HCT116 (cell line): Measurements from ENCODE around the gene GPR39.

Experiments
- CEBPB ChIP-seq: IDR thresholded peaks from 2 replicates; pipeline ENCODE4 v1.6.1; 2012; ENCODE audit warnings: low read depth
- CTCF ChIP-seq, 3 experiments: fragments of 200-600 bp in 1 of 3; sonication (generic) in 1 of 3; IDR thresholded peaks in 2 of 3; conservative IDR thresholded peaks in 1 of 3; 2 replicates each; pipeline ENCODE4 v1.5.1; 2012 to 2017; ENCODE audit warnings: low read depth in 2 of 3, low read length in 2 of 3, antibody characterized with exemption in 1 of 3, borderline replicate concordance in 1 of 3, control low read depth in 1 of 3, mild to moderate bottlenecking in 1 of 3, mixed read lengths in 1 of 3, mixed run types in 1 of 3, moderate library complexity in 1 of 3; ENCODE audit not compliant: insufficient read depth in 1 of 3
- EZH2 ChIP-seq: fragments of 200-600 bp; sonication (generic); IDR thresholded peaks from 2 replicates; pipeline ENCODE4 v1.6.1; 2017; ENCODE audit warnings: antibody characterized with exemption, mixed run types
- EZH2phosphoT487 ChIP-seq: fragments of 200-600 bp; IDR thresholded peaks from 2 replicates; pipeline ENCODE4 v1.6.1; 2018; ENCODE audit warnings: antibody characterized with exemption, borderline replicate concordance
- JUND ChIP-seq: IDR thresholded peaks from 2 replicates; pipeline ENCODE4 v1.6.1; 2012
- MAX ChIP-seq: IDR thresholded peaks from 2 replicates; pipeline ENCODE4 v1.6.1; 2012
- POLR2A ChIP-seq: IDR thresholded peaks from 2 replicates; pipeline ENCODE4 v1.7.0; 2011; ENCODE audit warnings: borderline replicate concordance; ENCODE audit not compliant: insufficient read depth, insufficient read length; ENCODE audit errors: extremely low read depth
- POLR2AphosphoS5 ChIP-seq: IDR thresholded peaks from 2 replicates; pipeline ENCODE4 v1.6.1; 2011; ENCODE audit warnings: mild to moderate bottlenecking, low read depth, low read length, moderate library complexity
- REST ChIP-seq: IDR thresholded peaks from 2 replicates; pipeline ENCODE4 v1.6.1; 2012; ENCODE audit warnings: low read depth

GRCh38 chr2:132595186-132595585 lies 178.6 kb downstream of the GPR39 start:
- TF ChIP-seq MAX (no peak), CTCF (IDR thresholded peaks at IDR 0.05 in 2 of 3, conservative IDR thresholded peaks at IDR 0.05 in 1 of 3; ENCODE audit: borderline replicate concordance in 1 of 3, insufficient read depth in 1 of 3, low read depth in 2 of 3, low read length in 2 of 3) (no peak), REST (no peak), POLR2A (no peak), POLR2AphosphoS5 (no peak), EZH2 (no peak), JUND (no peak), EZH2phosphoT487 (no peak), CEBPB (no peak)
